ENCODE results near the gene RNASEH2C.
"Not testable (repeated sequence)": the region's sequence is repeated elsewhere in the genome, so short reads cannot be mapped to it uniquely, and the experiment has no call there.

RNASEH2C gene

DNA sequence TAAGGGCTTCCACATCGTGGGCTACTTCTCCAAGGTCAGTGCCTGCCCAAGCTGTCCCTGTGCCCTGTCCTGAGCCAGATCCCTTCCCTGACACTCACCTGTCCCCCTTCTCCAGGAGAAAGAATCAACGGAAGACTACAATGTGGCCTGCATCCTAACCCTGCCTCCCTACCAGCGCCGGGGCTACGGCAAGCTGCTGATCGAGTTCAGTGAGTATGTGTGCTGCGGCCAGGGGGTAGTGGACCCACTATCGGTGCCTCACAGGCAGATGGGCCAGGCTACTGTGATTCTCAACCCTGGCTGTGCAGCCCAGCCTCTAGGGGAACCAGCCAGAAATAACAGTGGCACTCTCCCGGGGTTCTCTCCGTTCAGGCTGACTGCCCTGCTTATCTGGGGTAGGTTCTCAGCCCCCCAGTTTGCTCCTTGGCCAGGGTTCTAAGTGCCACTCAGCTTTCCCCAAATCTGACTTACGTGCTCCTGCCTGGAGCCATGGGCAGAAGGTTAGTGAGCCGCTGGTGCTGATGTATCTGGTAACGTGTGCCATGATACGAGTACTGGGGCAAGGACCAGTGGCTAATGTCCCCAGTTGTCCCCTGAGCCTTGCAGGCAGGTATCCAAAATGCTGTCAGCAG, 3.7 kb downstream of the RNASEH2C start:
- no peak for DNase-seq

DNA sequence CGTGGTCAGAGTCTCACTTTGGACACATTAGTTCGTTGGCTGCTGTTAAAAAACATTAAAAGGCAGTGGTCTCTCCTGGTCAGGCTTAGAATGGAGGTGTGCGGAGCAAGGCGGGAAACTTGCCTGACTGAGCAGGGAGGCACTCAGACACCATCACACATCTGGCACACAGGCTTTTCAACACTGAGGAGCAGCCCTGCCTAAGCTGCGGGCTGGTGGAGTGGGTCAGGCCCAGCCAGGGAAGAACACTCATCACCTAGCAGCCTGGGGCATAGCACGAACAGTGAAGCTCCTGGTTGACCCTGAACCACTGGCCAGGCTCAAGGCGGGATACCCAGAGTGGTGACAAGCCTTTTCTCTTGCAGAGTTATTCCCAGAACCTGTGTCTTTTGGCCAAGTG, 4.3 kb downstream of the RNASEH2C start:
- DNase-seq = no peak

DNA sequence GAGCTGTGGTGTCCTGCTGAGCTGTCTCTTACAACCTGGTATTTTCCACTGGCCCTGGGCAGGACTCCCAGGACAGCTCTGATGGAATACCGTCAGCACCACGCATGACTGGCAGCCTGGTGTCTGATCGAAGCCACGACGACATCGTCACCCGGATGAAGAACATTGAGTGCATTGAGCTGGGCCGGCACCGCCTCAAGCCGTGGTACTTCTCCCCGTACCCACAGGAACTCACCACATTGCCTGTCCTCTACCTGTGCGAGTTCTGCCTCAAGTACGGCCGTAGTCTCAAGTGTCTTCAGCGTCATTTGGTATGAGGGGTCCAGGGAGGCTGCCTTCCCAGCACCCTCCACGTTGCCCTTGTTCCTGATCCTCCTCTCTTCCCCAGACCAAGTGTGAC, 6.2 kb downstream of the RNASEH2C start:
- DNase-seq = no peak

DNA sequence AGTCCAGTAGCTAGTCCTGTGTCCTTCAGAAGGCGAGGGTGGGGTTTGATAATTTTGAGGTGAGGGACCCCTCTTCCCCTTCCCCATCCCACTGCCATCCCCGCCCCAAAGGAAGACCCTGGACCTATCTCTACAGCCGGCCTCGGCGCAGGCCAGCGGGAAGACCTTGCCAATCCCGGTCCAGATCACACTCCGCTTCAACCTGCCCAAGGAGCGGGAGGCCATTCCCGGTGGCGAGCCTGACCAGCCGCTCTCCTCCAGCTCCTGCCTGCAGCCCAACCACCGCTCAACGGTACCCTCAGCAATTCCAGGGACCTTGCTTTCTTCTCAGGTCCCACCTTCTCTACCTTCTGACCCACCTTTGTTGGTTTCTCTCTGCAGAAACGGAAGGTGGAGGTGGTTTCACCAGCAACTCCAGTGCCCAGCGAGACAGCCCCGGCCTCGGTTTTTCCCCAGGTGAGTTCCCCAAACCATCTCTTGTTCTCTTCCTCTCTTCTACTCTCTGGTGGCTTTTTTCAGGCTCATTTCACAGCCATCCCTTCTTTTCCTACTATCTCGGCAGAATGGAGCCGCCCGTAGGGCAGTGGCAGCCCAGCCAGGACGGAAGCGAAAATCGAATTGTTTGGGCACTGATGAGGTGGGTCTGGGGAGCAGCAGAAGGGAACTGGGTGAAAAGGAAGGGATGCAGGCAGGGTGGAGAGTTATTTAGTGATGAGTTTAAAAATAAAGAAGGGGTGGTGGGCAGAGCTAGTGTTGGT, 7.2 kb downstream of the RNASEH2C start:
- no peak for DNase-seq

DNA sequence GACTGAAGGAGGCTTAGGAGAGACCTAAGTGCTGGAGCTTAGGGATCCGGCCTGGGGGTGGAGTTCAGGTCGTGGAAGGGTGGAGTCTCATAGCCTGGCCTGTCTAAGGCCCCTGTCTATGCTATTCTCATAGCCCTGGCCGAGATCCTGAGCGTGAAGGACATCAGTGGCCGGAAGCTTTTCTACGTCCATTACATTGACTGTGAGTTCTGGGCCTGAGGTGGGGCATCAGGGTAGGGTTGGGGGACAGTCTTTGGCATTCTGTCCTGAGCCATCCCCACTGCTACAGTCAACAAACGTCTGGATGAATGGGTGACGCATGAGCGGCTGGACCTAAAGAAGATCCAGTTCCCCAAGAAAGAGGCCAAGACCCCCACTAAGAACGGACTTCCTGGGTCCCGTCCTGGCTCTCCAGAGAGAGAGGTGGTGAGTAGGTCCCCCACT, 7.9 kb downstream of the RNASEH2C start:
- DNase-seq = no peak

DNA sequence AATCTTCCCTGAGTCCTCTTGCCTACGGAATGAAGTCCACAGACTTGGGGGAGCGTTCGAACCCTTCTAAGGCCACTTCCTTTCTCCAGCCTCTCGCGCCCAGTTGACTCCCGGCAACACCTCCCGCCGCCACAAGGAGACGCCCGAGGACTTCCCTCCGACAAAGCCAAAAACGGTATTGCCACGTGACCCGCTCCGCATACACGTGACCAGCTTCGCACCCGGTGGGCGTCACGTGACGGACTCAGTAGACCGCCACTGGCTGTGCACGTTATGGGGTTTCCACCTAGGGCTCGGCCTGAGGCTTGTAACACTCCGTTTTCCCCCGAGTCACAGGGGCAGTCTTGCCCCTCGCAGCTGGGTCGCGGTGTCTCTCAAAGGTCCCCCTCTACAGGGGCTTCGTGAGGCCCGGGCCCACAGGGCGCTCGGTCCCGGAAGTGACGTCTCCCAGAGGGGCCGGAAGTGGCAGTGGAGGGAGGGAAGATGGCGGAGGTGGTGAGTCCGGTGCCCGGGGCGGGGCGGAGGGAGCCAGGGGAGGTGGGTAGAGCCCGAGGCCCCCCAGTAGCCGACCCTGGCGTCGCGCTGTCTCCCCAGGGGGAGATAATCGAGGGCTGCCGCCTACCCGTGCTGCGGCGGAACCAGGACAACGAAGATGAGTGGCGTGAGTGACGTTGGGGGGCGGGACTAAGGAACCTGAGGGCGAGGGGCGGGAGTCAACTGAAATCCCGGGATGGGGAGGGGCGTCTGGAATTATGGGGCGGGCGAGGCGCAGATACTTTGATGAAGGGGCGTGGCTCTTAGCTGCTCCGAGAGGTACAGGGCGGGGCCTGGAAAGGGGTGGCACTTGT, 8.6 kb downstream of the RNASEH2C start, which contains the start of gene KAT5:
Gene KAT5 (plus strand): TSS at position 468 of the 848 bp plus-strand sequence. CDS start 16 bp downstream, at position 484.
- DNase-seq = peak; percentile 83

DNA sequence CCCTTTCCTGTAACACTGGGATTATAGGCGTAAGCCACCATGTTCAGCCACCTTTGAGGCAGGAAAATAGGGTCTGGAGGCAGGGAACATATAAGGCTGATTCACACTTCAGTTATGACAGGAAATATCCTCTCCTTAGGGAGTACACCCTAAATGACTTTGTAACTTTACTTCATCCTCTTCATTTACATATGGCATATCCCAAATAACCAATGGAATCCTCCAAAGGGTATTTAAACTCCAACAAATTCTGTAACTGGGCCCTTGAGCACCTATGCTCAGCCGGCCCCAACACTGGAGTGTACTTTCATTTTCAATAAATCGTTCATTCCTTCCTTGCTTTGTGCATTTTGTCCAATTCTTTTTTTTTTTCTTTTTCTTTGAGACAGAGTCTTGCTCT, 10.2 kb downstream of the RNASEH2C start:
- DNase-seq = no peak

DNA sequence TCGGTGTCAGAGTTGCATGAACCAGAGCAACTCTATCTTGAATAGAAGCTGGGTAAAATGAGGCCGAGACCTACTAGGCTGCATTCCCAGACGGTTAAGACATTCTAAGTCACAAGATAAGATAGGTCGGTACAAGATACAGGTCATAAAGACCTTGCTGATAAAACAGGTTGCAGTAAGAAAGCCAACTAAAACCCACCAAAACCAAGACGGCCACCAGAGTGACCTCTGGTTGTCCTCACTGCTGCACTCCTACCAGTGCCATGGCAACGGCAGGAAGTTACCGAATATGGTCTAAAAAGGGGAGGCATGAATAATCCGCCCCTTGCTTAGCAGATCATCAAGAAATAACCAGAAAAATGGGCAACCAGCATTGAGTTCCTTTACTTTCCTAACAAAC, 10.9 kb downstream of the RNASEH2C start:
- no peak for DNase-seq

DNA sequence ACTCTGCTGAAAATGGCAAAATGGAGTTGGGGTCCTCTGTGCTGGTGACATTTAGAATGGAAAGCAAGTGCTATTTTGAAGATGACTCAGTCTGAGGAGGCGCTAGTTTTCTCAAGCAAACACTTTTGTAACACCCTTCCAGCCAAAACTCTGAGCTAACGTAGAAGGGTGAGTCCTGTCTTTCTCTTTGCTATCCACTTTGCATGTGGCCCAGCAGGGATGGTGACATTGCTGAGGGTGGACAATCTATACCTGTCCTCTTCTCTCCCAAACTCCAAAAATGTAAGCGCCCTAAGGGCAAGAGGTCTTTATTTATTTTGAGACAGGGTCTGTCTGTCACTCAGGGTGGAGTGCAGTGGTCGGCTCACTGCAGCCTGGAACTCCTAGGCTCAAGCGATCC, 12.1 kb downstream of the RNASEH2C start:
- DNase-seq = no peak

DNA sequence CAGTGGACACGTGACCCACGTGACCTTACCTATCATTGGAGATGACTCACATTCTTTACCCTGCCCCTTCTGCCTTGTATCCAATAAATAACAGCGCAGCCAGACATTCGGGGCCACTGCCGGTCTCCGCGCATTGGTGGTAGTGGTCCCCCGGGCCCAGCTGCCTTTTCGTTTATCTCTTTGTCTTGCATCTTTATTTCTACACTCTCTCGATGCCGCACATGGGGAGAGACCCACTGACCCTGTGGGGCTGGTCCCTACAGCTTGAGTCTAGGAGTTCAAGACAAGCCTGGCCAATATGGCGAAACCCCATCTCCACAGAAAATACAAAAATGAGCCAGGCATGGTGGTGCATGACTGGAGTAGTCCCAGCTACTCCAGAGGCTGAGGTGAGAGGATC, 13.6 kb downstream of the RNASEH2C start:
- DNase-seq = not testable (repeated sequence)

DNA sequence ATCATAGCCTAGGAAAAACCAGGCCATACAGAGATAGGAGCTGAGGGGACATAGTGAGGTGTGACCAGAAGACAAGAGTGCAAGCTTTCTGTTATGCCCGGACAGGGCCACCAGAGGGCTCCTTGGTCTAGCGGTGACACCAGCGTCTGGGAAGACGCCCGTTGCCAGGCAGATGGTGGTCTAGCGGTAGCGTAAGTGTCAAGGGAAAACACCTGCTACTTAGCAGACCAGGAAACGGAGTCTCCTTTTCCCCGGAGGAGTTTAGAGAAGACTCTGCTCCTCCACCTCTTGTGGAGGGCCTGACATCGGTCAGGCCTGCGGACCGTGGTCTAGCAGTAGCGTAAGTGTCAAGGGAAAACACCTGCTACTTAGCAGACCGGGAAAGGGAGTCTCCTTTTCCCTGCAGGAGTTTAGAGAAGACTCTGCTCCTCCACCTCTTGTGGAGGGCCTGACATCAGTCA, 14.3 kb downstream of the RNASEH2C start:
- not testable (repeated sequence) for DNase-seq

DNA sequence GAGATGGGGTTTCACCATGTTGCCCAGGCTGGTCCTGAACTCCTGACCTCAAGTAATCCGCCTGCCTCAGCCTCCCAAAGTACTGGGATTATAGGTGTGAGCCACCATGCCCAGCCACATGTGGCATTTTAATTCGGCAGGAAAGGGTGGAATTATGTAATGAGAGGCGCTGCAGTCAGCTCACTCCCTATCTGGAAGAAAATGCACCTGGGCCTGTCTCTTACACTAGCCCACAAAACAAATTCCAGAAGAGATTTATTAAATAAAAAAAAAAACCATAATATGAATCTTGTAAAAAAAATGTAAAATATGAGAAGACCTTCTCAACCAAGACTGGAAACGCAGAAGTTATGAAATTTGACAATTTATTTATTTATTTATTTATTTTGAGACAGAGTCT, 16.8 kb downstream of the RNASEH2C start:
- DNase-seq = no peak

DNA sequence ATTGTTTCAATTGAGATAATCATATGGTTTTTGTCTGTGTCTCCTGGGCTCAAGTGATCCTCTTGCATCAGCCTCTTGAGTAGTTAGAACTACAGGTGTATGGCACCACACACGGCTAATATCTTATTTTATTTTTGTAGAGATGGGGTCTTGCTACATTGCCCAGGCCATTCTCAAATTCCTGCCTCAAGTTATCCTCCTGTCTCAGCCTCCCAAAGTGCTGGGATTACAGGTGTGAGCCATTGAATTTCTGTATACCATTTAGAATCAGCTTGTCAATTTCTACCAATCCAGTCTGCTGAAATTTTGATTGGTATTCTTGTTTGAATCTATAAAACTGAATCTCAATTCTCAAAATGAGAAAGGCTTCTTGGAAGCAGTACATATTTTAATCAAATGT, 18.9 kb downstream of the RNASEH2C start:
- DNase-seq = no peak

DNA sequence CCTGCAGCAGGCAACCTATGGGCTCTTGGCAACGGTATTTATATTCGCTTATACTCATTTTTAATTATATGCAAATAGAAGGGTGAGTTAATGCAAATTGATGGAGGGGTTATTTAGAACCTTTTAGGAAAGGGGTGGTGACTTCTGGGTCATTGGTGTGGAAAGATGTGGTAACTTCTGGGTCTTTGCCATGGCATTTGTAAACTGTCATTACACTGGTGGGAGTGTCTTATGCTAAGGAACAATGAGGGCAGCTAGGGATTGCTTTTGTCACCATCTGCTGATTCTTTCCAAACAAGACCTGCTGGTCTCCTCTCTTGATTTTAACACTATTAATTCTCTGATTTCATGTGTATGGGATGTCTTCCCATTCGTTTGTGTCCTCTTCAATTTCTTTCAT, 20.2 kb downstream of the RNASEH2C start:
- no peak for DNase-seq

DNA sequence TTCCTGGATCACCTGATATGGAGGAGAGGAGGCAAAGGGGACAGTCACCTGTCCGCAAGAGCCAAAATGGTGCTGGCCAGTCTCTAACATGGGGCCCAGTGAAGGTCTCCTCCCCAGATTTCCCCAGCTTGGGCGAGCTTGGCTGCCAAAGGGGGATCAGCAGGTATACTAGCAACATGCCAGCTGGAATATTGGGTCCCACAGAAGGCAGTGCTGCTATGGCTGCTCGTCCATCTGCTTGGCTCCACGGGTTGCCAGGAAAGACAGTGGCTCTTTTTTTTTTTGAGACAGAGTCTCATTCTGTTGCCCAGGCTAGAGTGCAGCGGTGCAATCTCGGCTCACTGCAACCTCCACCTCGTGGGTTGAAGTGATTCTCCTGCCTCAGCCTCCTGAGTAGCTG, 21.3 kb downstream of the RNASEH2C start:
- no peak for DNase-seq

DNA sequence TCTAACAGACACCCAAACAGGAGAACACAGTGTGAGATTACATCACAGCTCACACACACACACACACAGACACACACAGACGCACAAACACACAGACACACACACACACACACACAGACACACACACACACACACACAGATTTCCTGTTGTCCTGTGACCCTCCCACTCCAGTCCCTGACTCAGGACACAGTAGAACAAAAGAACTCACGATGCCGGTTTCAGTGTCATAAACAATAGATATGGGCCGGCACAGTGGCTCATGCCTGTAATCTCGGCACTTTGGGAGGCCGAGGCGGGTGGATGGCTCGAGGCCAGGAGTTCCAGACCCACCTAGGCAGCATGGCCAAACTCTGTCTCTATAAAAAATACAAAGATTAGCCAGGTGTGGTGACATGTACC, 22.4 kb downstream of the RNASEH2C start:
- no peak for DNase-seq

DNA sequence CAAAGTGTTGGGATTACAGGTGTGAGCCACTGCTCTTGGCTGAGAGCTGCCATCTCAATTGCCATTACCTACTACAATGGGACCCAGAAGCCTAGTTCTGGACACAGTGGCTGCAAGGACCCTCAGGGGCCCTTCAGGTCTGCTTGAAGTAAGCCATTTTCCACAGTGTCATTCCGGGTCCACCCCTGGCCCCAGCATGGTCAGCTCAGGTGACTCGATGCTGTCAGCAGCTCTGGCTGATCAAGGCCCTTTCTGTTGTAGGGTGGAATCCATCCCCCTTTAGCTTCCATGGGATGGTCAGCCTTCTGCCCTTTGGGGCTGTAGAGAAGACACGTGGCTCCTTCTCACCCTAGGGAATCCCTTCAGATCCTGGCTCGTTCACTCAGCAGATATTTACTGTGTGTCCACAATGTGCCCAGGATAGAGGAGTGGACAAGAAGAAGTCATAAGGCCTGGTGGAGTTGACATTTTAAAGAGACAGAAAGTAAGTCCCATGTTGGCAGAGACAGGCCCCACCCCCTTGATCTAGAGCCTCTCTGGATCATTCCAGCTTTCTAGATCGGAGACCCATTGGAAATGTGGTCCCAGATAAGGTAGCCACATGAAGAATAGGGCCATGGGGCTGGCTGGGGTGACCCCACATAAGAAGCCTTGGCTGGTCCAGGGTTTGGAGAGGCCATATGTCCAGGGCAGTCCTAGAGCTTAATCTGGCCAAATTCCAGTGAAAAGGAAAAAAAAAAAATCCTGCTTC, 23.6 kb downstream of the RNASEH2C start:
- no peak for DNase-seq

DNA sequence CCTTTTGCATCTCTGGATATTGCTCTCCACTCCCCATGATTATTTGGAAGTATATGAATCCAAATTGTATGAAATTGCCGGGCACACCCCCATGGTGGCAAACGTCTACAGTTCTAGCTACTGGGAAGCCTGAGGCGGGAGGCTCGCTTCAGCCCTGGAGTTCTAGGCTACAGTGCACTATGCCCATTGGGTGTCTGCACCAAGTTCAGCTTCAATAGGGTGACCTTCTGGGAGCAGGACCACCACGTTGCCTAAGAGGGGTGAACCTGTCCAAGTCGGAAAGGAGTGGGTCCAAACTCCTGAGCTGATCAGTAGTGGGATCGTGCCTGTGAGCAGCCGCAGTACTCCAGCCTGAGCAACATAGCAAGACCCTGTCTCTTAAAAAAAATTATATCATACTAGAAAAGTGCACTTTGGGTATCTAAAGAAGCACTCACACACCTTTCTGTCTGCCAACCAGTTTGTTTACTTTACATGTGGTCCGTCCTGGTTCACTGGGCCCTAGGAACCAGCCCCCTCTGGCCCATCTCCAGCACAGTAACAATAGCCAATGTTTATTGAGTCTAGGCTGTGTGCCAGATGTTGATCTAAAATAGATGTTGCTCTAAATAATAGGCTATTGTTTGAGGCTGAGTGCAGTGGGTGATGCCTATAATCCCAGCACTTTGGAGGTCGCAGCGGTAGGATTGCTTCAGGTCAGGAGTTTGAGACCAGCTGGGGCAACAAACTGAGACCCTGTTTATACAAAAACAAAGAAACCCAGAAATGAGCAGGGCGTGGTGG, 24.9 kb downstream of the RNASEH2C start:
- no peak for DNase-seq

DNA sequence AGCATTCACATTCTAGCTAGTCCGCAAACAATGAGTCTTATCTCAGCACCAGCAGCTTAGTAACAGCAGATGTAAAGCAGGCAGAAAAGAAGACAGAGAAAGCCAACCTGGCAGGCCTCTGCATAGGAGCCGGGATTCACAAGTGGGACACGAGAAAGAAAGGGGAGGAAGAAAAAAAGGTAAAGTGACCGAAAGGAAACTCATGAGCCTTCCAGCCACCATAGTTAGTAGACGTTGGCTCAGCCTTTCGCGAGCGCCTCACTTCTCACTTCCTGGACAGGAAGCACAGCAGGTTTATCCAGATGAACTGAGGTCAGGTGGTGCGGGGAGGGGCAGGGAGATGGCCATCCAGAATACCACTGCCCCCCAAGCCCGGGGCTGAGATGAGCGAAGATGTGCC, 28.2 kb downstream of the RNASEH2C start:
- DNase-seq = no peak

DNA sequence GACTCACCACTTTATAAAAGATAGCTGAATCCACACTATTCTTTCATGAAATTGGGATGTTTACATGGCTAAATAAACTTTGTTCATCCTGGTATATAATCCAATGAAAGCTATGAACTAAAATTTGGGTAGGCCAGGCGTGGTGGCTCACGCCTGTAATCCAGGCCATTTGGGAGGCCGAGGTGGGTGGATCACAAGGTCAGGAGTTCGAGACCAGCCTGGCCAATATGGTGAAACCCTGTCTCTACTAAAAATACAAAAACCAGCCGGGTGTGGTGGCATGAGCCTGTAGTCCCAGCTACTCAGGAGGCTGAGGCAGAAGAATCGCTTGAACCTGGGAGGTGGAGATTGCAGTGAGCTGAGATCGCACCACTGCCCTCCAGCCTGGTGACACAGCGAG, 28.8 kb downstream of the RNASEH2C start:
- not testable (repeated sequence) for DNase-seq

DNA sequence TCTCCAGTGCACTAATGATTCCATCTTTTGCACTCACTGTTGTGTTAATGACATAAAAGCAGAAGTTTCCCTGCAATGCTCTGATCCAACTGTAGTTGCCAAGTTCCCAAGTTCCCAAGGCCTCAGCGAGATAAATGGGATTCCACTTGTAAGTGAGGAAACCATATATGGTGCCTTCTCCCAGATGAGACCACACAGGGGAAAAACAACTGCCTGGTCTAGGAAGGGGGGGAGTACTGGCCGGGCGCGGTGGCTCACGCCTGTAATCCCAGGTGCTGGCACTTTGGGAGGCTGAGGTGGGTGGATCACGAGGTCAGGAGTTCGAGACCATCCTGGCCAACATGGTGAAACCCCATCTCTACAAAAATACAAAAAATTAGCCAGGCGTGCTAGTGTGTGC, 34.6 kb downstream of the RNASEH2C start:
- DNase-seq = no peak

DNA sequence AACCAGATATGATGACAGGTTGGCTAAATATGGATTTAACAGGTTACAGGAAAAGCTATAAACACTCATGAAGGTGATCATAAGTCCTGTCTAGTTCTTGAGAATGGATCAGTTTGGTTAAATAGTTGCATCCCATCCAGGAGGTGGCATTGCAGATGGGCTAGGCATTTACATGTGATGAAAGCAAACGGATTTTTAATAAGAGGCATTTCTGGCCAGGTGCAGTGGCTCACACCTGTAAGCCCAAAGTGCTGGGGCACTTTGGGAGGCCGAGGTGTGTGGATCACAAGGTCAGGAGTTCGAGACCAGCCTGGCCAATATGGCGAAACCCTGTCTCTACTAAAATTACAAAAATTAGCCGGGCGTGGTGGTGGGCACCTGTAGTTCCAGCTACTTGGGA, 37.1 kb downstream of the RNASEH2C start:
- DNase-seq = not testable (repeated sequence)
